Karpas-422 (cell line): ENCODE data around the gene BAD. TPM values are rescaled to one million over a fixed set of nuclear protein-coding genes. Genes with fewer than 3 reads are reported as not detected.

Source experiments
- DNase-seq: peaks from one replicate; pipeline ENCODE4 v3.0.0-alpha.2; 2015
- H2AFZ ChIP-seq: fragments of 200-600 bp; sonication (generic); 2 replicates; pipeline ENCODE4 v1.6.1; 2014; ENCODE audit warnings: antibody characterized with exemption, low read length, mixed read lengths
- H3K27ac ChIP-seq: fragments of 200-600 bp; sonication (generic); 2 replicates; pipeline ENCODE4 v1.5.1; 2014; ENCODE audit warnings: mild to moderate bottlenecking, low read length, moderate library complexity
- H3K27me3 ChIP-seq: fragments of 200-600 bp; sonication (generic); 2 replicates; pipeline ENCODE4 v1.6.1; 2014; ENCODE audit warnings: low read length, mixed read lengths
- H3K36me3 ChIP-seq: fragments of 200-600 bp; sonication (generic); 2 replicates; pipeline ENCODE4 v1.6.1; 2014; ENCODE audit warnings: low read length, mixed read lengths; ENCODE audit not compliant: insufficient read depth
- H3K4me1 ChIP-seq: fragments of 200-600 bp; sonication (generic); 2 replicates; pipeline ENCODE4 v1.6.1; 2014; ENCODE audit warnings: mild to moderate bottlenecking, low read length, mixed read lengths
- H3K4me2 ChIP-seq: fragments of 200-600 bp; sonication (generic); 2 replicates; pipeline ENCODE4 v1.6.1; 2014; ENCODE audit warnings: low read length, low read depth, mild to moderate bottlenecking; ENCODE audit not compliant: poor library complexity, severe bottlenecking
- H3K4me3 ChIP-seq: fragments of 200-600 bp; sonication (generic); 2 replicates; pipeline ENCODE4 v1.5.1; 2014; ENCODE audit warnings: mild to moderate bottlenecking, antibody characterized with exemption, low read length, mixed read lengths
- H3K79me2 ChIP-seq: fragments of 200-600 bp; sonication (generic); 2 replicates; pipeline ENCODE4 v1.6.1; 2014; ENCODE audit warnings: mild to moderate bottlenecking, low read length, mixed read lengths
- H3K9ac ChIP-seq: fragments of 200-600 bp; sonication (generic); 2 replicates; pipeline ENCODE4 v1.6.0; 2014; ENCODE audit warnings: low read length
- H3K9me2 ChIP-seq: fragments of 200-600 bp; sonication (generic), shearing (Covaris generic); replicated peaks from 2 replicates; pipeline ENCODE4 v1.6.0; 2014; ENCODE audit warnings: mild to moderate bottlenecking, low read length, moderate library complexity; ENCODE audit not compliant: insufficient read depth
- H3K9me3 ChIP-seq: fragments of 300-700, 200-600 bp; sonication (generic); 2 replicates; pipeline ENCODE4 v1.6.1; 2014; ENCODE audit warnings: low read length, mixed read lengths
- H4K20me1 ChIP-seq: fragments of 200-600 bp; sonication (generic); 2 replicates; pipeline ENCODE4 v1.6.1; 2014; ENCODE audit warnings: mild to moderate bottlenecking, antibody characterized with exemption, low read length, low read depth; ENCODE audit not compliant: insufficient read depth
- total RNA-seq: library from RNA; depleted of rRNA; stranded (reverse); fragments of >200 nt; shearing (Covaris generic); gene quantifications from 2 replicates; pipeline ENCODE4 v1.2.3, GENCODE V29; 2014; ENCODE audit warnings: low replicate concordance

The BAD gene
- total RNA-seq, 1 experiment from 2014 or later: 45.3 TPM

DNA sequence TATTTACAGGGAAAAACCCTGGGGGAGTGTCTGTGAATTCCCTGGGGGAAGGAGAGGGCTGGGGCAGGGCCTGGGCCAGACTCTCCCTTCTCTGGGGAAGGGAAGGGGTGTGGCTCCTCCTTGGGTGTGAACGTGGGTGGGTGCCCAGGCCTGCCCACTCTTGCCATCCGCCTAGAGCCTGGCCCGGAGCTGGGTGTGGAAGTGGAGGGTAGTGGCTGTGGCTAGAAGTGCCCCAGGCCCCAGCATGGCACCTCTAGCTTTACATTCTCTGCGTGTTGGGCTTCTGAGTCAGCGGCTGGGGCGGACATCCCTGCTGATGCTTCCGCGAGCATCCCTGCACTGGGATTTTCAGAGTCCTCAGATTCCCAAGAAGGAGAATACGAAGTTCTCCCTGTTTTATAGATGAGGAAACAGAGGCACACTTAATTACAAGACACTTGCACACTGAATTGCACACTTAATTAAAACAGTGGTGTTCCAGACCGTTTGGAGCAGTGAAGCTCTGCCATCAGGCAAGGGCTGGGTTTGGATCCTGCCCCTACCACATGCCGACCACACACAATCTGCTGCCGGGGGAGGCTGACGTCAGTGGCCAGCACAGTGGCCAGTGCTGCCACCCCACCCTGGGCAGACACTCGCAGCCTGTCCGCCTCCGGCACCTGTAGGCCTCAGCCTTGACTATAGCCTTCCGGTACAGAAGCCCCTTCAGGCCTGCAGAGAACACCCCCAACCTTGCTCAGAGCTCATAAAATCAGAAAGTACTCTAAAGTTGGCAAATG is 7.6 kb downstream of the BAD start:
- no peak overlapping the region for H3K4me3 ChIP-seq
- no peaks in the 10 kb centered on the region for H3K36me3 ChIP-seq
- H3K4me1 ChIP-seq: peaks cover 9% of the 10 kb centered on the region
- no peak overlapping the region for H3K9ac ChIP-seq
- H3K79me2 ChIP-seq: peaks cover 6% of the 10 kb centered on the region; the same call in 1 of the 2 replicates
- no peak for DNase-seq
- H3K9me2 ChIP-seq: no peaks in the 10 kb centered on the region
- no peaks in the 10 kb centered on the region for H3K9me3 ChIP-seq
- H3K27me3 ChIP-seq: no peaks in the 10 kb centered on the region
- no peak overlapping the region for H3K27ac ChIP-seq
- H4K20me1 ChIP-seq: no peaks in the 10 kb centered on the region
- no peak overlapping the region for H3K4me2 ChIP-seq
- H2AFZ ChIP-seq: no peak overlapping the region

DNA sequence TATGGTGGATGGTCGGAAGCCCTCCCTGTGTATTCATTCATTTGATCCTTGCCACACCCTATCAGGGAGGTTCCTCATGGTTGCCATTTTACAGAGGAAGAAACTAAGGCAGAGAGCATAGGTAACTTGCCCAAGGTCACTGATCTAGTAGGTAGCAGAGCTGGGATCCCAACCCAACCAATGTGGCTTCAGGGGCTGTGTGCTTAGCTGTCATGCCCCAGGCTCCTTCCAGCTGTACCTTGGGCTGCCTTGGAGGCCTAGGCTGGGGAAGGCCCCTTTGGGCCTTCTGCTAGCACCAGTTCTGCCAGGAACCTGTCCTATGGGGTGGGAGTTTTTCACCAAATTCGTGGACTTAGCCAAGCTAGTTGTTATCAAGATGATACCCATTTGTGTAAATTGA is 8.6 kb downstream of the BAD start:
- H3K27ac ChIP-seq: no peak overlapping the region
- no peaks in the 10 kb centered on the region for H3K27me3 ChIP-seq
- no peak for DNase-seq
- H3K9me2 ChIP-seq: no peaks in the 10 kb centered on the region
- no peaks in the 10 kb centered on the region for H3K9me3 ChIP-seq
- H3K4me1 ChIP-seq: peaks cover 12% of the 10 kb centered on the region
- H3K4me3 ChIP-seq: no peak overlapping the region
- H3K79me2 ChIP-seq: peaks cover 6% of the 10 kb centered on the region; the same call in 1 of the 2 replicates
- H3K4me2 ChIP-seq: no peak overlapping the region
- H3K36me3 ChIP-seq: no peaks in the 10 kb centered on the region
- no peaks in the 10 kb centered on the region for H4K20me1 ChIP-seq
- no peak overlapping the region for H2AFZ ChIP-seq
- no peak overlapping the region for H3K9ac ChIP-seq

DNA sequence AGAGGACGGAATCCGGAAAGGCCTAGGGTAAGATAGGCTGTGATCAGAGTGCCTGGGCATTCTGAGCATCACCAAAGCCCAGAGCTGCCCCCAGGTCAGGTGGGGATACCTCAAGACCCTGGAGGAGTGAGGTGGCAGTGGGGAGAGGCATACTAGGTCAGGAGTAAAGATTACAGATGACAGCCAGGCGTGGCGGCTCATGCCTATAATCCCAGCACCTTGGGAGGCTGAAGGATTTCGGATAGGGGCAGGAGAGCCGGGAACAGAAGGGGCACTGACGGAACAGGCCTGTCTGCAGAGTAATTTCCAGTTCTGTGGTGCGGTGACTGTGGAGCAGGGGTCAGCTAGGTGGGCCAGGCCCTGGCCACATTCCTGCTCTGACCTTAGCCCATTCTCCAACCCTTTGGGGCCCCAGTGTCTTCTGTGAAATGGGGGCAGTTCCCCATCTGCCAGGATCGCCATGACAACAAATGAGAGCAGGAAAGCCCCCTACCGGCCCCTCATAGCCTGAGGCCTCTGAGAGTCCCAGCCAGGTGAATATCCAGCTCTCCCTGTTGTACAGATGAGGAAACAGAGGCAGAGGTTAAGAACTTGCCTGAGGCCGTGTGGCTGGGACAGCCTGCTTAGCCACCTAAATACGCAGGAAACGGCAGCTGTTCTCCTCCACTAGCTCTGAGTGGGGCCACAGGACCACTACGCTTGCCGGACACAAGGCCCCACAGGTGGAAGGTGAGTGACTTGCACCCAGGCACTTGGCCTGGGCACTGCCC is 9.2 kb downstream of the BAD start:
- Histone ChIP-seq H3K4me1 (peaks cover 12% of the 10 kb centered on the region), H2AFZ (no peak overlapping the region), H4K20me1 (no peaks in the 10 kb centered on the region), H3K9me2 (no peaks in the 10 kb centered on the region), H3K9me3 (no peaks in the 10 kb centered on the region), H3K36me3 (no peaks in the 10 kb centered on the region), H3K4me3 (no peak overlapping the region), H3K9ac (no peak overlapping the region), H3K79me2 (peaks cover 6% of the 10 kb centered on the region; the same call in 1 of the 2 replicates), H3K27ac (no peak overlapping the region), H3K4me2 (no peak overlapping the region), H3K27me3 (no peaks in the 10 kb centered on the region)
- DNase-seq: no peak

DNA sequence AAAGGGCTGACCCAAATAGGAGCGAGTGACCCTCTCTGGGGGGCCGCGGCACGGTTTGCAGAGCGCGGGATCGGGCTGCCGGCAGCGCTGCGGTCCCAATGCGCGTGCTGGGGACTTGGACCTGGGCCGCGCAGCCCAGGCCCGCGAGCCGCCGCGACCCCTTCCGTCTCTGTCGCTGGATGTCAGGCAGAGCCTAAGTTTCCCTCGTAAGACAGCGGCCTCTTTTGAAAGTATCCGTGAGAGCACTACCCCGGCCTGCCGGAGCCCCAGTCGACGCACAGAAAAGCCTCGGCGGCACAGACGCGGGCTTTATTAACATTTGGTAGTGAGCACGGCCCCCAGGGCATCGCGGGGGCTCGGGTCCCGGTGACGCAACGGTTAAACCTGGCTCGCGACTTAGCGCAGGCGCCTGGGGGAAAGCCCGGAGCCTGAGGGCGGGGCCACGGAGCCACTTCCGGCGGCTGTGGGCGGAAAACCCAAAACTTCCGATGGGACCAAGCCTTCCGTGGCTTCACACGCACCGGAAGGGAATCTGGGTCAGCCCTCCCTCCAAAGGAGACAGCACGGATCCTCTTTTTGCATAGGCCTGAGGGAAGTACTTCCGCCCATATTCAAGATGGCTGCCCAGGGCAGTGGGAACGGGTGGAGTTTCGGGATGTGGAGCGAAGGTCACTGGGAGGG is 14.8 kb downstream of the BAD start:
- Histone ChIP-seq H3K79me2 (peaks cover 12% of the 10 kb centered on the region), H3K4me3 (peak overlapping the region; percentile 85), H3K27ac (peak overlapping the region; percentile 83), H2AFZ (peak overlapping the region; percentile 21; the same call in 1 of the 2 replicates), H3K27me3 (no peaks in the 10 kb centered on the region), H3K9ac (peak overlapping the region; percentile 90), H3K4me1 (peaks cover 33% of the 10 kb centered on the region), H3K9me2 (no peaks in the 10 kb centered on the region), H3K4me2 (peak overlapping the region; percentile 92), H3K36me3 (no peaks in the 10 kb centered on the region), H4K20me1 (no peaks in the 10 kb centered on the region), H3K9me3 (no peaks in the 10 kb centered on the region)
- DNase-seq: peak; percentile 99

DNA sequence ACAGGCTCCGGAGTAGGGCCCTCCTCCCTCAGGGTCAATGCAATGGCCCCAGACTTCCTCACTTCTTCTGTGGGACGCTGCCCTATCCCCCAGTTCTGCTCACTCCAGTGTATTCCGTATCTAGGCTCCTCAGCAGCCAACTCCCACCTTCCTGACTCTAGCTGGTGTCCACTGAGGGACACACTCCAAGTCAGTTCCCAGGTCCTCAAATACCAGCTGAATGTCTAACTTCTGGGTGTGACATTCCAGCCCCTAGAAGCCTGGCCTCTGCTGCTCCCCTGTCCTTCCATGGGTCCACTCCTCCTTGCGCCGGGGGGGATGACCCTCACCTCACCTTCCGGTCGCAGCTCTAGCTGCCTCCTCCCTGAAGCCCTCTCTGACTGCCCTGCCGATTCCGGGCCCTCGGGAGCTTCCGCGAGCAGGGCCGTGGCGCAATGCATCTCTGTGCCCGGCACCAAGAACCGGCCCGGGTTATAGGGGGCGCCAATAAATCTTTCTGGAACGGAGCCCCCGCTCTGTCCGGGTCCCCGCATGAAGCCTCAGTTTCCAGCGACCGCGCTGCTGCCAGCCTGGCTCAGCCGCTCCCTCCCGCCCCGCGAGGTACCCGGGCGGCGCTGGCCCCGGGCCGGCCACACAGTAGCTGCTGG is 15.4 kb downstream of the BAD start:
- Histone ChIP-seq H2AFZ (peak overlapping the region; percentile 21; the same call in 1 of the 2 replicates), H3K4me1 (peaks cover 33% of the 10 kb centered on the region), H3K27me3 (no peaks in the 10 kb centered on the region), H3K4me2 (peak overlapping the region; percentile 92), H3K36me3 (no peaks in the 10 kb centered on the region), H3K27ac (peak overlapping the region; percentile 82), H3K9me3 (no peaks in the 10 kb centered on the region), H3K4me3 (peak overlapping the region; percentile 85), H4K20me1 (no peaks in the 10 kb centered on the region), H3K79me2 (peaks cover 12% of the 10 kb centered on the region), H3K9me2 (no peaks in the 10 kb centered on the region), H3K9ac (peak overlapping the region; percentile 90)
- DNase-seq: peak; percentile 85

DNA sequence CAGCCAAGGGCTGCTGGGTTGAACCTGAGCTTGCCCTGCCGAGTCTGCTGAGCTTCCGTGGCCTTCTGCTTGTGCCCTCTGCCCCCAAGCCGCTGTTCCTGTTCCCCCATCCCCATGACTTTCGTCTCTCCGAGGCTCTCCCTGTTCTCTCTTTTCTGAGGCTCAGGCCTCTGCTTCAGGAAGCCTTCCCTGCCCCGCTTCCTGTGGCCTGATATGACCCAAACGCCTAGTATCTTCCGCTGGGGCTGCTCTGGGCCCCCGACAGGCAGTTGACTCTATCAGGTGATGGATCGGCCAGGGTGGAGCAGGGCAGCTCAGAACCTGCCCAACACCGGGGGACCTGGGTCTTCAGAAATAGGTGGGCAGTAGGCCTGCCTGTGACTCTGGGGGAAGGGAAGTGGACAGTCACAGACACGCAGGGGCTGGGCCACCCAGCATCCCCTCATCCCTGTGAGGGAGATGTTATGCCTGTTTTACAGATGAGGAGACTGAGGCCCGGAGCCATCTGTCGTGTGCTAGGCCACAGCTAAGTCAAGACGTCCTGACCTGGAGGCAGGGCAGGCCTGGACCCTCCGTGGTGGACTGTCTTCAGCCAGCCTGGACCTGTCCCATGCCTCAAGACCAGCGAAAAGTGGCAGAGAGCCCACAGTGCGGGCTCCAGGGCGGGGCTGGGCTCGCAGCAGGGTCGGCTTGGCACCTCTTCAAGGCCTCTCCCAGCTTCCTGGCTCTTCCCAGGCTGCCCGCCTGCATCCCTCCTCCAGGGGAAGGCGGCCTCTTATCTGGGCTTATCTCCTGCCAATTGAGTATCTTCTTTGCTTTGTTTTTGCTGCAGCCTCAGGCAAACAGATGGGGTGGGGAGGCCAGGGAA is 16.2 kb downstream of the BAD start:
- Histone ChIP-seq H3K4me2 (peak overlapping the region; percentile 92), H3K9me3 (no peaks in the 10 kb centered on the region), H3K36me3 (no peaks in the 10 kb centered on the region), H3K9me2 (no peaks in the 10 kb centered on the region), H3K27me3 (no peaks in the 10 kb centered on the region), H4K20me1 (no peaks in the 10 kb centered on the region), H2AFZ (no peak overlapping the region), H3K9ac (peak overlapping the region; percentile 90), H3K27ac (peak overlapping the region; percentile 82; the same call in 1 of the 2 replicates), H3K4me3 (peak overlapping the region; percentile 85), H3K4me1 (peaks cover 33% of the 10 kb centered on the region), H3K79me2 (peaks cover 12% of the 10 kb centered on the region)
- no peak for DNase-seq

DNA sequence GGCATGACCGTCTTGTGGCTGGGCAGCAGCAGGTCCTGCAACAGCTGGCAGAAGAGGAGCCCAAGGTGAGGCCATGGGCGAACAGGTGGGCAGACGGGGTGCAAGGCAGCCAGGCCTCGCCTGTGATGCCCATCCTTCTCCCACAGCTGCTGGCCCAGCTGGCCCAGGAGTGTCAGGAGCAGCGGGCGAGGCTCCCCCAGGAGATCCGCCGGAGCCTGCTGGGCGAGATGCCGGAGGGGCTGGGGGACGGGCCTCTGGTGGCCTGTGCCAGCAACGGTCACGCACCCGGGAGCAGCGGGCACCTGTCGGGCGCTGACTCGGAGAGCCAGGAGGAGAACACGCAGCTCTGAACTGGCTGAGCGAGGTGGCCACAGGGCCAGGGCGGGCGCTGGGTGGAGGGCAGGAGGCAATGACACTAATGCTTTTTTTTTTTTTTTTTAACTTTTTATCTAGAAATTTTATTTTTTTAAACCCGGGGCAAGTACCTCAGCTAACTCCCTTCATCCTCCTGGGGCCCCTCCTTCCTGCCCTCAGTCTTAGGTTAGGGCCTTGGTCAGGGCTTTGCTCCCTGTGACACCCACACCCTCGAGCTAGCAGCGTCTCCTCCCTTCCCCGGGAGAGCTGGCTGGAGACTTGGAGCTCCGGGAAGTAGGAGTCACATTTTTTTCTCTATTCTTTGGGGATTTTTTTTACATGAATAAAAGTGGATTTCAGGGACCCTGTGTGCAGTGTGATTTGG is 17.1 kb downstream of the BAD start:
- Histone ChIP-seq H3K4me1 (peaks cover 29% of the 10 kb centered on the region), H3K27me3 (no peaks in the 10 kb centered on the region), H3K79me2 (peaks cover 8% of the 10 kb centered on the region), H3K4me2 (no peak overlapping the region), H3K9me3 (no peaks in the 10 kb centered on the region), H2AFZ (no peak overlapping the region), H3K36me3 (no peaks in the 10 kb centered on the region), H3K9me2 (no peaks in the 10 kb centered on the region), H3K4me3 (no peak overlapping the region), H3K9ac (no peak overlapping the region; the same call in 1 of the 2 replicates), H4K20me1 (no peaks in the 10 kb centered on the region), H3K27ac (no peak overlapping the region)
- no peak for DNase-seq
